A549 (cell line): ENCODE results near the gene ZNF853. TPM values are rescaled to one million over a fixed set of nuclear protein-coding genes. Genes with fewer than 3 reads are reported as not detected.

ENCODE experiments used
- ATAC-seq, 2 experiments: fragments of 200-7000 bp in 1 of 2; fragments of >200 bp in 1 of 2; cut with Nextera tagmentation in 1 of 2; cut with Tn5 transposase in 1 of 2; 3 replicates each; pipeline versions ENCODE4 v1.8.0 to v1.9.1; 2018 to 2020; ENCODE audit warnings: mild to moderate bottlenecking in 1 of 2, moderate library complexity in 1 of 2
- CTCF ChIA-PET: fragments of 300-600 bp; sonication (Branson Sonifier 250); formaldehyde crosslinking; extraction: SDS; loops from one replicate; lab custom pipeline; 2021; ENCODE audit warnings: antibody characterized with exemption, inconsistent platforms; lab: Yijun Ruan, JAX
- POLR2A ChIA-PET: fragments of 350-600 bp; formaldehyde crosslinking; extraction: SDS; loops from one replicate; lab custom pipeline; 2021; ENCODE audit warnings: antibody characterized with exemption, inconsistent platforms; lab: Yijun Ruan, JAX
- DNase-seq, 2 experiments: peaks; one replicate each; pipeline versions ENCODE4 v3.0.0 to v3.0.0-alpha.2; 2011 to 2016; ENCODE audit warnings: low read depth in 1 of 2, low spot score in 1 of 2
- FAIRE-seq: peaks from 2 replicates; lab custom pipeline; 2011; peaks lifted over from hg19 to GRCh38; lab: Jason Lieb, UNC
- H3K27ac ChIP-seq, 2 experiments: fragments of >200 bp; sonication (Bioruptor Twin); formaldehyde crosslinking; 3 replicates each; pipeline ENCODE4 v1.5.1; 2016 to 2017
- H3K4me1 ChIP-seq: fragments of >200 bp; sonication (Bioruptor Twin); formaldehyde crosslinking; 3 replicates; pipeline ENCODE4 v1.6.1; 2016
- H3K4me2 ChIP-seq: fragments of >200 bp; sonication (Bioruptor Twin); formaldehyde crosslinking; 3 replicates; pipeline ENCODE4 v1.6.1; 2016
- H3K4me3 ChIP-seq: fragments of >200 bp; sonication (Bioruptor Twin); formaldehyde crosslinking; 3 replicates; pipeline ENCODE4 v1.5.1; 2016
- H3K9me3 ChIP-seq: fragments of >200 bp; sonication (Bioruptor Twin); formaldehyde crosslinking; 3 replicates; pipeline ENCODE4 v1.6.1; 2016
- CHD2 ChIP-seq: fragments of 150-350 bp; IDR thresholded peaks from 2 replicates; pipeline ENCODE4 v1.6.1; 2014; ENCODE audit warnings: low read length; ENCODE audit not compliant: partially characterized antibody
- CHD4 ChIP-seq: fragments of 200-600 bp; sonication (generic); IDR thresholded peaks from 2 replicates; pipeline ENCODE4 v1.6.1; 2016; ENCODE audit warnings: antibody characterized with exemption, mild to moderate bottlenecking, borderline replicate concordance
- EHF ChIP-seq: fragments of 250-450 bp; sonication (Bioruptor Pico); IDR thresholded peaks from 2 replicates; pipeline ENCODE4 v1.5.0; 2020; ENCODE audit warnings: mild to moderate bottlenecking
- EP300 ChIP-seq, 2 experiments: fragments of >200 bp; sonication (Bioruptor Twin); formaldehyde crosslinking; IDR thresholded peaks; 2 replicates in 1 of 2; 3 replicates in 1 of 2; pipeline ENCODE4 v1.6.1; 2016 to 2017
- ESRRA ChIP-seq: fragments of 150-350 bp; IDR thresholded peaks from 2 replicates; pipeline ENCODE4 v1.6.1; 2014; ENCODE audit warnings: mild to moderate bottlenecking, low read length, borderline replicate concordance
- FOSB ChIP-seq: fragments of 250-450 bp; sonication (Bioruptor Pico); IDR thresholded peaks from 2 replicates; pipeline ENCODE4 v1.5.0; 2020; ENCODE audit warnings: mild to moderate bottlenecking, moderate library complexity
- FOSL2 ChIP-seq, 2 experiments: fragments of 450-650 bp in 1 of 2; fragments of >200 bp in 1 of 2; sonication (Bioruptor Twin) in 1 of 2; formaldehyde crosslinking; IDR thresholded peaks; 2 replicates each; pipeline versions ENCODE4 v1.5.0 to v1.6.1; 2016 to 2020; ENCODE audit warnings: mild to moderate bottlenecking in 1 of 2, moderate library complexity in 1 of 2
- FOXS1 ChIP-seq: fragments of 250-450 bp; sonication (Bioruptor Pico); IDR thresholded peaks from 2 replicates; pipeline ENCODE4 v1.5.0; 2020; ENCODE audit warnings: mild to moderate bottlenecking, moderate library complexity
- GATA3 ChIP-seq: IDR thresholded peaks from 2 replicates; pipeline ENCODE4 v1.6.1; 2012; ENCODE audit warnings: borderline replicate concordance
- HDAC2 ChIP-seq: fragments of 200-600 bp; sonication (generic); IDR thresholded peaks from 2 replicates; pipeline ENCODE4 v1.6.1; 2016
- HEYL ChIP-seq: fragments of 250-450 bp; sonication (Bioruptor Pico); IDR thresholded peaks from 2 replicates; pipeline ENCODE4 v1.8.0; 2021; ENCODE audit warnings: mild to moderate bottlenecking, moderate library complexity
- HOXA7 ChIP-seq: fragments of 250-450 bp; sonication (Bioruptor Pico); IDR thresholded peaks from 2 replicates; pipeline ENCODE4 v1.5.0; 2020; ENCODE audit warnings: mild to moderate bottlenecking, moderate library complexity
- HOXB5 ChIP-seq: fragments of 250-450 bp; sonication (Bioruptor Pico); IDR thresholded peaks from 2 replicates; pipeline ENCODE4 v1.5.0; 2020; ENCODE audit warnings: mild to moderate bottlenecking, moderate library complexity
- KDM5A ChIP-seq: fragments of 200-600 bp; sonication (generic); IDR thresholded peaks from 2 replicates; pipeline ENCODE4 v1.6.1; 2016; ENCODE audit warnings: antibody characterized with exemption, mild to moderate bottlenecking
- MAFK ChIP-seq: fragments of 450-650 bp; IDR thresholded peaks from 2 replicates; pipeline ENCODE4 v1.6.1; 2014; ENCODE audit not compliant: partially characterized antibody
- MAZ ChIP-seq: fragments of 150-350 bp; IDR thresholded peaks from 2 replicates; pipeline ENCODE4 v1.6.1; 2014; ENCODE audit warnings: antibody characterized with exemption, low read depth, low read length, borderline replicate concordance
- MYC ChIP-seq: IDR thresholded peaks from 2 replicates; pipeline ENCODE4 v1.6.1; 2012; ENCODE audit warnings: mild to moderate bottlenecking, inconsistent platforms, low read length, improper control_type of control experiment, borderline replicate concordance
- RARB ChIP-seq: fragments of 250-450 bp; sonication (Bioruptor Pico); IDR thresholded peaks from 2 replicates; pipeline ENCODE4 v1.8.0; 2021; ENCODE audit warnings: mild to moderate bottlenecking, moderate library complexity
- RCOR1 ChIP-seq: fragments of 150-350 bp; IDR thresholded peaks from 2 replicates; pipeline ENCODE4 v1.6.1; 2014; ENCODE audit warnings: antibody characterized with exemption, low read length, low read depth
- RFX5 ChIP-seq: fragments of 450-650 bp; IDR thresholded peaks from 2 replicates; pipeline ENCODE4 v1.7.1; 2014; ENCODE audit warnings: antibody characterized with exemption, mild to moderate bottlenecking, moderate library complexity
- TFCP2L1 ChIP-seq: fragments of 250-450 bp; sonication (Bioruptor Pico); IDR thresholded peaks from 2 replicates; pipeline ENCODE4 v1.5.0; 2021; ENCODE audit warnings: mild to moderate bottlenecking
- TP53 ChIP-seq: fragments of 250-450 bp; sonication (Bioruptor Pico); IDR thresholded peaks from 2 replicates; pipeline ENCODE4 v1.5.0; 2021; ENCODE audit warnings: mild to moderate bottlenecking, moderate library complexity
- ZC3H11A ChIP-seq: fragments of 450-650 bp; IDR thresholded peaks from 2 replicates; pipeline ENCODE4 v1.6.1; 2014; ENCODE audit warnings: antibody characterized with exemption, mild to moderate bottlenecking
- ZNF302 ChIP-seq: fragments of 250-450 bp; sonication (Bioruptor Pico); IDR thresholded peaks from 2 replicates; pipeline ENCODE4 v1.9.0; 2021; ENCODE audit warnings: inconsistent platforms, mild to moderate bottlenecking, moderate library complexity
- ZSCAN20 ChIP-seq: fragments of 250-450 bp; sonication (Bioruptor Pico); IDR thresholded peaks from 2 replicates; pipeline ENCODE4 v1.8.0; 2022; ENCODE audit warnings: mild to moderate bottlenecking, moderate library complexity
- WGBS: methylation state at CpG from one replicate; pipeline ENCODE4 v1.1.6; 2017; ENCODE audit errors: missing lambda C conversion rate; 5-methylcytosine and 5-hydroxymethylcytosine counted together
- polyA plus RNA-seq, 4 experiments: library from polyadenylated mRNA; depleted of rRNA in 3 of 4; stranded (reverse); fragments of >200 nt; fragmentation: RNase III in 1 of 4; extraction: RNeasy Plus Mini Kit Qiagen cat#74134 plus additional on column Dnase treatment in 1 of 4; gene quantifications; 2 replicates in 3 of 4; 3 replicates in 1 of 4; pipeline ENCODE4 v1.2.3, GENCODE V29; 2011 to 2017
- TF ChIP-seq, protein P1 (sequence below): fragments of >200 bp; sonication (Bioruptor Twin); formaldehyde crosslinking; IDR thresholded peaks from 3 replicates; pipeline ENCODE4 v1.5.1; 2016
- TF ChIP-seq, protein P2 (sequence below): fragments of 250-450 bp; sonication (Bioruptor Pico); IDR thresholded peaks from 2 replicates; pipeline ENCODE4 v1.5.0; 2021; ENCODE audit warnings: mild to moderate bottlenecking, moderate library complexity, borderline replicate concordance
- TF ChIP-seq, protein P3 (sequence below): IDR thresholded peaks from 2 replicates; pipeline ENCODE4 v1.6.1; 2012

ZNF853 gene
- polyA plus RNA-seq, 2 of the 4 experiments (the other 2 are of a cell fraction), result 1.8 to 2.2 TPM

DNA sequence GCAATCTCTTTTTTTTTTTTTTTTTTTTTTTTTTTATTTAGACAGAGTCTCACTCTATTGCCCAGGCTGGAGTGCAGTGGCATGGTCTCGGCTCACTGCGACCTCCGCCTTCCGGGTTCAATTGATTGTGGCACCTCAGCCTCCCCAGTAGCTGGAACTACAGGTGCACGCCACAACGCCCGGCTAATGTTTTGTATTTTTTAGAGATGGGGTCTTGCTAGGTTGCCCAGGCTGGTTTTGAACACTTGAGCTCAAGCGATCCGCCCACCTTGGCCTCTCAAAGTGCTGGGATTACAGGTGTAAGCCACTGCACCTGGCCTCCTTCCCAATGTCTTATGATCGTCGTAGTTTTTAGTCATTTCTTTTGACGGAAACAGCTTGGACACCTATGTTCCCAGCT is 6.6 kb upstream of the ZNF853 start:
- DNase-seq, result no peak
- no peak for FAIRE-seq
- no peak for ATAC-seq
- 97% methylated on average over 12 of the region's 12 CpGs for WGBS
- H3K4me2 ChIP-seq, result no peak overlapping the region
- H3K9me3 ChIP-seq, result no peaks in the 10 kb centered on the region
- TF ChIP-seq RFX5 (no peak), HEYL (CRISPR knock-in tag) (no peak), TFCP2L1 (CRISPR knock-in tag) (no peak), ESRRA (no peak), EHF (no peak), ZSCAN20 (CRISPR knock-in tag) (no peak), HOXA7 (CRISPR knock-in tag) (no peak), FOSB (CRISPR knock-in tag) (no peak), ZC3H11A (no peak), EP300 (IDR thresholded peaks at IDR 0.05) (no peak), CHD2 (no peak), FOXS1 (CRISPR knock-in tag) (no peak), CHD4 (no peak), MAZ (no peak), RARB (no peak), ZNF302 (CRISPR knock-in tag) (no peak), HOXB5 (CRISPR knock-in tag) (no peak)
- TF ChIP-seq, protein P1, sequence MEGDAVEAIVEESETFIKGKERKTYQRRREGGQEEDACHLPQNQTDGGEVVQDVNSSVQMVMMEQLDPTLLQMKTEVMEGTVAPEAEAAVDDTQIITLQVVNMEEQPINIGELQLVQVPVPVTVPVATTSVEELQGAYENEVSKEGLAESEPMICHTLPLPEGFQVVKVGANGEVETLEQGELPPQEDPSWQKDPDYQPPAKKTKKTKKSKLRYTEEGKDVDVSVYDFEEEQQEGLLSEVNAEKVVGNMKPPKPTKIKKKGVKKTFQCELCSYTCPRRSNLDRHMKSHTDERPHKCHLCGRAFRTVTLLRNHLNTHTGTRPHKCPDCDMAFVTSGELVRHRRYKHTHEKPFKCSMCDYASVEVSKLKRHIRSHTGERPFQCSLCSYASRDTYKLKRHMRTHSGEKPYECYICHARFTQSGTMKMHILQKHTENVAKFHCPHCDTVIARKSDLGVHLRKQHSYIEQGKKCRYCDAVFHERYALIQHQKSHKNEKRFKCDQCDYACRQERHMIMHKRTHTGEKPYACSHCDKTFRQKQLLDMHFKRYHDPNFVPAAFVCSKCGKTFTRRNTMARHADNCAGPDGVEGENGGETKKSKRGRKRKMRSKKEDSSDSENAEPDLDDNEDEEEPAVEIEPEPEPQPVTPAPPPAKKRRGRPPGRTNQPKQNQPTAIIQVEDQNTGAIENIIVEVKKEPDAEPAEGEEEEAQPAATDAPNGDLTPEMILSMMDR, result no peak
- TF ChIP-seq, protein P2, sequence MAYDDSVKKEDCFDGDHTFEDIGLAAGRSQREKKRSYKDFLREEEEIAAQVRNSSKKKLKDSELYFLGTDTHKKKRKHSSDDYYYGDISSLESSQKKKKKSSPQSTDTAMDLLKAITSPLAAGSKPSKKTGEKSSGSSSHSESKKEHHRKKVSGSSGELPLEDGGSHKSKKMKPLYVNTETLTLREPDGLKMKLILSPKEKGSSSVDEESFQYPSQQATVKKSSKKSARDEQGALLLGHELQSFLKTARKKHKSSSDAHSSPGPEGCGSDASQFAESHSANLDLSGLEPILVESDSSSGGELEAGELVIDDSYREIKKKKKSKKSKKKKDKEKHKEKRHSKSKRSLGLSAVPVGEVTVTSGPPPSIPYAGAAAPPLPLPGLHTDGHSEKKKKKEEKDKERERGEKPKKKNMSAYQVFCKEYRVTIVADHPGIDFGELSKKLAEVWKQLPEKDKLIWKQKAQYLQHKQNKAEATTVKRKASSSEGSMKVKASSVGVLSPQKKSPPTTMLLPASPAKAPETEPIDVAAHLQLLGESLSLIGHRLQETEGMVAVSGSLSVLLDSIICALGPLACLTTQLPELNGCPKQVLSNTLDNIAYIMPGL, result no peak
- TF ChIP-seq, protein P3, sequence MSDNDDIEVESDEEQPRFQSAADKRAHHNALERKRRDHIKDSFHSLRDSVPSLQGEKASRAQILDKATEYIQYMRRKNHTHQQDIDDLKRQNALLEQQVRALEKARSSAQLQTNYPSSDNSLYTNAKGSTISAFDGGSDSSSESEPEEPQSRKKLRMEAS, result no peak
- CTCF ChIA-PET, result interaction anchor here (0.6 to 1.3 kb wide), 6 partner anchors 8 to 759 kb away, joined by 3 to 5 read pairs (median 4); partner anchors contain the start of gene INTS15
- H3K4me3 ChIP-seq, result no peak overlapping the region
- POLR2A ChIA-PET, result no interaction called here
- no peaks in the 10 kb centered on the region for H3K4me1 ChIP-seq
- no peak overlapping the region for H3K27ac ChIP-seq

DNA sequence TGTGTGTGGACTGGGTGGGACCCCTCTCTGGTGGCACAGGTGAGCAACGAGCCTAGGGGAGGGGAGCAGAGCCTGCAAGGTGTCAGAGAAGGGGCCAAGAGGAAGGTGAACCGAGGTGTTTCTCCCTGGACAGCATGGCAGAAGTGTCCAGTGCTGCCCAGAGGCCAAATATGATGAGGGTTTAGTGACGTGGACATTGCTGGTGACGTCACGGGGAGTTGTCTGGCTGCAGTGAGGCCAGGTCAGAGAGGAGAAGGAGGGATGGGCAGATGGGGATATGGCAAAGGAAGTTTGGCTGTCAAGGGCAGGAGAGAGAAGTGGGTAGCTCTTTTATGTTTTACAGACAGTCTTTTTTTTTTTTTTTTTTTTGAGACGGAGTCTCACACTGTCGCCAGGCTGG is 2.6 kb upstream of the ZNF853 start:
- DNase-seq, result no peak
- Histone ChIP-seq H3K4me1 (no peaks in the 10 kb centered on the region), H3K4me3 (no peak overlapping the region), H3K4me2 (no peak overlapping the region), H3K9me3 (no peaks in the 10 kb centered on the region), H3K27ac (no peak overlapping the region)
- TF ChIP-seq, protein P2, result no peak
- TF ChIP-seq FOXS1 (CRISPR knock-in tag), result no peak
- TF ChIP-seq TP53, result no peak
- TF ChIP-seq MAFK, result no peak
- TF ChIP-seq, protein P3, result no peak
- TF ChIP-seq GATA3, result no peak
- no peak for TF ChIP-seq EP300 (IDR thresholded peaks at IDR 0.05)
- TF ChIP-seq ZSCAN20 (CRISPR knock-in tag), result no peak
- TF ChIP-seq HDAC2, result no peak
- no peak for TF ChIP-seq KDM5A
- no peak for TF ChIP-seq RCOR1
- no peak for TF ChIP-seq FOSL2 (IDR thresholded peaks at IDR 0.05)
- no peak for TF ChIP-seq FOSL2 (CRISPR knock-in tag; IDR thresholded peaks at IDR 0.05)
- TF ChIP-seq CHD4, result no peak
- TF ChIP-seq, protein P1, result no peak
- TF ChIP-seq MYC, result no peak
- CTCF ChIA-PET, result interaction anchor here (0.7 to 2.5 kb wide), 2 partner anchors 16 to 22 kb away, joined by 3 to 12 read pairs; partner anchors contain the start of gene INTS15
- 54% methylated on average over 7 of the region's 7 CpGs for WGBS
- no peak for FAIRE-seq
- ATAC-seq, result no peak
- POLR2A ChIA-PET, result no interaction called here
